ENCODE results near the gene CA12.

CA12 gene

GRCh38 chr15:63370764-63371163 is 10.9 kb downstream of the CA12 start:
- DNase-seq (ENCODE audit: low spot score), result no peak
- no peak for TF ChIP-seq CTCF (IDR thresholded peaks at IDR 0.05; ENCODE audit: extremely low read depth, missing control alignments)

- no peak for DNase-seq (ENCODE audit: low spot score)
- no peak for TF ChIP-seq CTCF (IDR thresholded peaks at IDR 0.05; ENCODE audit: extremely low read depth, missing control alignments)
Observed at GRCh38 chr15:63369781-63370180, 11.9 kb downstream of the CA12 start.

GRCh38 chr15:63369296-63369695 is 12.3 kb downstream of the CA12 start:
- no peak for DNase-seq (ENCODE audit: low spot score)
- TF ChIP-seq CTCF (IDR thresholded peaks at IDR 0.05; ENCODE audit: extremely low read depth, missing control alignments), result no peak

GRCh38 chr15:63368503-63368902 is 13.1 kb downstream of the CA12 start:
- no peak for TF ChIP-seq CTCF (IDR thresholded peaks at IDR 0.05; ENCODE audit: extremely low read depth, missing control alignments)
- DNase-seq (ENCODE audit: low spot score), result no peak

GRCh38 chr15:63367900-63368299 is 13.7 kb downstream of the CA12 start:
- DNase-seq (ENCODE audit: low spot score), result no peak
- TF ChIP-seq CTCF (IDR thresholded peaks at IDR 0.05; ENCODE audit: extremely low read depth, missing control alignments), result no peak

- DNase-seq (ENCODE audit: low spot score), result no peak
- no peak for TF ChIP-seq CTCF (IDR thresholded peaks at IDR 0.05; ENCODE audit: extremely low read depth, missing control alignments)
Observed at GRCh38 chr15:63367390-63367789, 14.3 kb downstream of the CA12 start.

GRCh38 chr15:63366451-63366850 is 15.2 kb downstream of the CA12 start:
- no peak for TF ChIP-seq CTCF (IDR thresholded peaks at IDR 0.05; ENCODE audit: extremely low read depth, missing control alignments)
- no peak for DNase-seq (ENCODE audit: low spot score)

Measured in GM20000 (cell line).